Mononuclear cell (primary cell): ENCODE results near the gene CCDC197. TPM values are rescaled to one million over a fixed set of nuclear protein-coding genes. Genes with fewer than 3 reads are reported as not detected.

Source experiments
- H3K27me3 ChIP-seq: 2 replicates; pipeline ENCODE4 v1.6.0; 2011; ENCODE audit warnings: low read length, control low read depth; ENCODE audit not compliant: insufficient read depth
- H3K4me1 ChIP-seq: 2 replicates; pipeline ENCODE4 v1.5.1; 2011; ENCODE audit warnings: mild to moderate bottlenecking, low read length, control low read depth; ENCODE audit not compliant: insufficient read depth
- H3K4me3 ChIP-seq: 2 replicates; pipeline ENCODE4 v1.5.1; 2011; ENCODE audit warnings: mild to moderate bottlenecking, low read length, moderate library complexity
- H3K9me3 ChIP-seq: 2 replicates; pipeline ENCODE4 v1.5.1; 2011; ENCODE audit warnings: low read depth, mild to moderate bottlenecking, control low read depth, low read length
- total RNA-seq: library from RNA; depleted of rRNA; stranded (reverse); fragments of >200 nt; gene quantifications from one replicate; pipeline ENCODE4 v1.2.3, GENCODE V29; 2012

CCDC197 gene
- total RNA-seq, 1 donor, result not detected

GRCh38 chr14:93980456-93981201 is 16.5 kb upstream of the CCDC197 start:
- H3K27me3 ChIP-seq, result peaks cover 2% of the 10 kb centered on the region
- H3K4me3 ChIP-seq, result no peak overlapping the region
- no peaks in the 10 kb centered on the region for H3K9me3 ChIP-seq
- H3K4me1 ChIP-seq, result peaks cover 31% of the 10 kb centered on the region

- H3K4me1 ChIP-seq, result peaks cover 22% of the 10 kb centered on the region
- no peak overlapping the region for H3K4me3 ChIP-seq
- H3K27me3 ChIP-seq, result no peaks in the 10 kb centered on the region
- no peaks in the 10 kb centered on the region for H3K9me3 ChIP-seq
Observed at GRCh38 chr14:93981316-93982229, 15.5 kb upstream of the CCDC197 start.

GRCh38 chr14:93982230-93983007 is 14.7 kb upstream of the CCDC197 start:
- H3K4me3 ChIP-seq, result no peak overlapping the region
- peaks cover 14% of the 10 kb centered on the region for H3K4me1 ChIP-seq
- no peaks in the 10 kb centered on the region for H3K27me3 ChIP-seq
- no peaks in the 10 kb centered on the region for H3K9me3 ChIP-seq

- Histone ChIP-seq H3K27me3 (no peaks in the 10 kb centered on the region), H3K9me3 (no peaks in the 10 kb centered on the region), H3K4me1 (peaks cover 2% of the 10 kb centered on the region), H3K4me3 (no peak overlapping the region)
Observed at GRCh38 chr14:93984070-93984469, 13.0 kb upstream of the CCDC197 start.

DNA sequence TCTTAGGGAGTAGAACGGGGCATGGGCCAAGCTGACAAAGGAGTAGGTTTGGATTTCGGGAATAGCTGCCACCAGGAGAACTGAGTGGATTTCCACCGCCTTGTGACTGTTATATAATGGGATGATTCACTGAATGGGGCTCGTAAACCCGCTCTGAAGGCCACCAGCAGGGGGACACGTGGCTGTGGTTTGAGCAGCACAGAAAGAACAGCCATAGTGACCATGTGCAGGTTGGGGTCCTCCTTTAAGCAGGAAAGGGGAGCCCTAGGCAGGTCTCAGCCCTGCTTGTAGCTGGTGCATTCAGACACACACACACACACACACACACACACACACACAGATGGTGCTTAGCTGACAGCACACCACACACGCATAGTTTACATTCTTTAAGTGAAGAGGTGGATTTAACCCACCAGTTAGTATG is 12.1 kb upstream of the CCDC197 start:
- no peaks in the 10 kb centered on the region for H3K9me3 ChIP-seq
- H3K27me3 ChIP-seq, result no peaks in the 10 kb centered on the region
- H3K4me1 ChIP-seq, result no peaks in the 10 kb centered on the region
- H3K4me3 ChIP-seq, result no peak overlapping the region

- Histone ChIP-seq H3K4me1 (no peaks in the 10 kb centered on the region), H3K4me3 (no peak overlapping the region), H3K27me3 (no peaks in the 10 kb centered on the region), H3K9me3 (no peaks in the 10 kb centered on the region)
Observed at GRCh38 chr14:93986955-93987354, 10.1 kb upstream of the CCDC197 start.

GRCh38 chr14:93987376-93987775 is 9.7 kb upstream of the CCDC197 start:
- Histone ChIP-seq H3K27me3 (no peaks in the 10 kb centered on the region), H3K4me3 (no peak overlapping the region), H3K4me1 (no peaks in the 10 kb centered on the region), H3K9me3 (no peaks in the 10 kb centered on the region)

DNA sequence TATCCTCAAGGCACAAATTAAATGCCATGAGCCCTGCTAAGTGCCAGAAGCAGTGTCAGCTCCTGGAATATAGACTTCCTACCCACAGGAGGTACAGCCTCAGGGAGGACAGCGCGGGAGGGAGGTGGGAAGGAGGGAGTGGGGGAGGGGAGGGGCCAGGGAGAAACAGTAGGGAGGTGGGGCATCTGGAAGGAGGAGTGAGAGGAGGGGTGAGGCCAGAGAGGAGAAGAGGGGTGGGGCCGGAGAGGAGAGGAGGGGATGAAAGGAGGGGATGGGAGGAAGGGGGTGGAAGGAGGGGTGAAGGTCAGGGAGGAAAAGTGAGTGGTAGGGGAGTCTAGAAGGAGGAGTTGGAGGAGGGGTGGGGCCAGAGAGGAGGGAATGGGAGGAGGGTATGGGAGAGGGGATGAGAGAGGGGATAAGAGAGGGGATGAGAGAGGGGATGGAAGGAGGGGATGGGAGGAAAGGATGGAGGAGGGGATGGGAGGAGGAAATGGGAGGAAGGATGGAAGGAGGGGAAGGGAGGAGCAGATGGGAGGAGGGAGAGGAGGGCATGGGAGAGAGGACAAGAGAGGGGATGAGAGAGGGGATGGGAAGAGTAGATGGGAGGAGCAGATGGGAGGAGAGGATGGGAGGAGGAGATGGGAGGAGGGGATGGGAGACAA is 9.2 kb upstream of the CCDC197 start:
- H3K27me3 ChIP-seq, result no peaks in the 10 kb centered on the region
- no peaks in the 10 kb centered on the region for H3K4me1 ChIP-seq
- H3K9me3 ChIP-seq, result no peaks in the 10 kb centered on the region
- H3K4me3 ChIP-seq, result no peak overlapping the region

DNA sequence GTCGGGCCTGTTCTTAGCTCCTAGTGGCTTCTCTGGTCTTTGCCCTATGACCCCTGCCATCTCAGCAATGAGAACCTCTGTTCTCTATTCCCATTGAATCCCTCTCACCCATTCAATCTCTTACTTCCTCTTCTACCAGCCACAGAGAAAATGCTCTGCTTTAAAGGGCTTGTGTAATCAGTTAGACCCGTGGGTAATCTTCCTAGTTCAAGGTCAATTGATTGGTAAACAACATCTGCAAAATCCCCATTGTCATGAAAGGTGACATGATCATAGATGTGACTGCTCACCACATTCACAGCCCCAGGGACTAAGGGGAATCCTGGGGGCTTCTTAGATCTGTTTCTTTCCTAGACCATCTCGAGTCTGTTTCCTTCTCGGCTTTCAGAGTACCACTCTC is 7.2 kb upstream of the CCDC197 start:
- Histone ChIP-seq H3K4me3 (no peak overlapping the region), H3K9me3 (no peaks in the 10 kb centered on the region), H3K4me1 (no peaks in the 10 kb centered on the region), H3K27me3 (no peaks in the 10 kb centered on the region)

DNA sequence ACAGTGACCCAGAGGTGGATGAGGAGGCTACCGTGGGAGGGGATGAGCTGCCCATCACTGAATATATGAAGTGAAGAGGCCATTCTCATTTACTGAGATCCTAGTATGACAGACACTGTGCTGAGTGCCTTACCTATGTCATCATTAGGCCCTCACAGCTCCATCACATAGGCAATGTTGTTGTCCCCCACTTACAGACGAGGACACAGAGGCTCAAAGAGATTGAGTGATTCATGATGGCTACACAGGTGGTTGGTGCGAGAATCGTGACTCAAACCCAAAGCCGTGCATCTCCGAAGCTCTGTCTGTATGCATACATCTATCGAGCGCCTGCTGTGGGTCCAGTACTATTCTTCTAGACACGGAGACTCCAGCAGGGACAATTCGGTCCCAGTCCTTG is 5.9 kb upstream of the CCDC197 start:
- H3K9me3 ChIP-seq, result no peaks in the 10 kb centered on the region
- no peaks in the 10 kb centered on the region for H3K4me1 ChIP-seq
- H3K27me3 ChIP-seq, result no peaks in the 10 kb centered on the region
- no peak overlapping the region for H3K4me3 ChIP-seq

GRCh38 chr14:93991649-93992048 is 5.5 kb upstream of the CCDC197 start:
- no peaks in the 10 kb centered on the region for H3K27me3 ChIP-seq
- H3K9me3 ChIP-seq, result no peaks in the 10 kb centered on the region
- no peak overlapping the region for H3K4me3 ChIP-seq
- H3K4me1 ChIP-seq, result no peaks in the 10 kb centered on the region

DNA sequence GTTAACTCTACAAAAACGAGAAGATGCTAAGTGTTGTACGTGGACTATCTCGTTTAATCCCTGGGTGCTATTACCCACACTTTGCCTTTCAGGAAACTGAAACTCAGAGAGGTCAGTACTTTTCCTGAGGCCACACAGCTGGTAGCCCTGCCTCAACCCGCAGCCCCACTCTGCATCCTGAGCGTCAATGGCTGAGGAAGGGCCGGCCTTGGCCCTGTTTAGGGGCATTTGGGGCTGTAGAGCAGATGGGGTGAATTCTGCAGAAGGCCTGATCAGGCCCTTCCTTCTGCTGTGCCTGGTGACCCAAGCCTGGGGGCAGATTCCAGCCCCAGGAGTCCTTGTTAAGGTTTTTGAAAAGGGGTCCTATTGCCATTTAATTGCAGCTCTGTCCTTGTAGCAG is 3.7 kb upstream of the CCDC197 start:
- no peaks in the 10 kb centered on the region for H3K4me1 ChIP-seq
- no peaks in the 10 kb centered on the region for H3K27me3 ChIP-seq
- H3K9me3 ChIP-seq, result no peaks in the 10 kb centered on the region
- no peak overlapping the region for H3K4me3 ChIP-seq

DNA sequence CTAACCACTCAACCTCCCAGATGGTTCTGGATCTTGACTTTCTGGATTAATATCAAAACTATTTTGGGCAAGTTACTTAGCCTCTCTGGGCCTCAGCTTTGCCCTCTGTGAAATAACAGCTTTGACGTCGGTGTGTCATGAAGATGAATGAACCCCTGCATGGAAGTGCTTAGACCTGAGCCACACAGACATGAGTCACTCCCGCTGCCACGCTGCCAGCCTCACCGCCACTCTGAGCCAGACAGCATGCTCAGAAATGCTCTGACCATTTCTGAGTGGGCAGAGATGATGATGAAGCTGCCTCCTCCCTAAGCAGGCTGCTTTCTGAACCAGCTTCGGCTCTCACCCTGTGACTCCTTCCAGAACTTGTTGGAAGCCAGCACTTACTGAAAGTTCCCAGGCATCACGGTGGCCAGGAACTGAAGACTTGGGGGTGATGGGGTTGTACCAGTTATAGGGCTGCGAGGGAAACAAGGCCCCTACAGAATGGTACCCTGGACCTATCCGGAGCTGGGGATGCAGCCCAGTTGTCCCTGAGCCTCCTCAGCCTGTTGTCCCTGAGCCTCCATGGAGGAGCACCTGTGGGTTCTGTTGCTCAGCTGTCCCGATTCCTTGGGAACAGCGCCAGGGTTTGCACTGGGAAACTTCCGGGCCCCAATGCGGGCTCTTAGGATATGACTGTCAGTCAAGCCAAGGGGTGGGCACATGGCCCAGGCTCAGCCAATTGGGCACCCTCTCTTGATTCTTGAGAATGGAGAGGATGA is 2.0 kb upstream of the CCDC197 start:
- Histone ChIP-seq H3K4me1 (no peaks in the 10 kb centered on the region), H3K4me3 (no peak overlapping the region), H3K9me3 (no peaks in the 10 kb centered on the region), H3K27me3 (no peaks in the 10 kb centered on the region)

DNA sequence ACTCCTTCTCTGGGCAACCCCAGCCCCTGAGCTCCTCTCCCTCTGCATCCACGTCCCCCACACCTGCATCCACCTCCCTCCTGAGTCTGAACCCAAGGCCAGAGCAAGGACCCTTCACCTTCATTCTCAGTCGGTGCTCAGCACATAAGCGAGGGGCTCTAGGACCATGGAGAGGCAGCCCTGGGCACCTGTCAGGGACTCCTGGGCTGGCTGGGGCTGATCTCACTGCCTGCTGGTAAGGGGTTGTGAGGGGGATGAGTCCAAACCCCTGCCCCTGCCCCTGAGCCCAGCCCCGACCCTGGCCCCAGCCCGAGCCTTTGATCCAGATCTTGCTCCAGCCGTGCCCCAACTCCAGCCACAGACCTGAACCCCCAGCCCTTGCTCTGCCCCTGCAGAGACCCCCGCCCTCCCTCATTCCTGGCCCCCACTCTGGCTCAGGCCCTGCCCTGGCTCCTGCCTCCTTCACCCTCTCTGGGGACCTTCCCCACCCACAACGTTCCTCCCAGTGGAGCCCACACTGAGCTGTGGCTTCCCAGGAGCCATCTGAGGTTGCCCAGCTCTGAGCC is 888 bp upstream of the CCDC197 start:
- Histone ChIP-seq H3K27me3 (no peaks in the 10 kb centered on the region), H3K4me3 (no peak overlapping the region), H3K4me1 (no peaks in the 10 kb centered on the region), H3K9me3 (no peaks in the 10 kb centered on the region)
